GM12878 (cell line): Measurements from ENCODE around the gene NLRC3.

Source experiments
- ETV6 ChIP-seq, 2 experiments: fragments of 450-650 bp in 1 of 2; IDR thresholded peaks in 1 of 2; conservative IDR thresholded peaks in 1 of 2; 2 replicates each; pipeline ENCODE4 v1.6.1; 2014; ENCODE audit warnings: antibody characterized with exemption in 1 of 2, borderline replicate concordance in 1 of 2, low read depth in 1 of 2, mild to moderate bottlenecking in 1 of 2, moderate library complexity in 1 of 2
- EZH2 ChIP-seq: IDR thresholded peaks from 2 replicates; pipeline ENCODE4 v1.6.1; 2012; ENCODE audit warnings: low read depth, mild to moderate bottlenecking, control low read depth, inconsistent platforms, low read length, borderline replicate concordance; ENCODE audit not compliant: control insufficient read depth
- MEF2B ChIP-seq: fragments of 450-650 bp; IDR thresholded peaks from 2 replicates; pipeline ENCODE4 v1.6.1; 2018; ENCODE audit warnings: mild to moderate bottlenecking, moderate library complexity; ENCODE audit not compliant: partially characterized antibody, poor library complexity, severe bottlenecking
- POU2F2 ChIP-seq: IDR thresholded peaks from 3 replicates; pipeline ENCODE4 v1.6.1; 2011; ENCODE audit warnings: low read depth, mild to moderate bottlenecking, low read length, borderline replicate concordance
- RCOR1 ChIP-seq: conservative IDR thresholded peaks from 2 replicates; pipeline ENCODE4 v1.6.1; 2012; ENCODE audit warnings: low read depth, low read length, improper control_type of control experiment
- RELA ChIP-seq: fragments of 450-650 bp; IDR thresholded peaks from 2 replicates; pipeline ENCODE4 v1.8.0; 2014; ENCODE audit warnings: borderline replicate concordance; ENCODE audit not compliant: partially characterized antibody
- TAF1 ChIP-seq: IDR thresholded peaks from 2 replicates; pipeline ENCODE4 v1.6.1; 2011; ENCODE audit warnings: mild to moderate bottlenecking, low read depth, low read length, borderline replicate concordance
- TBL1XR1 ChIP-seq: IDR thresholded peaks from 2 replicates; pipeline ENCODE4 v1.6.1; 2012; ENCODE audit warnings: low read depth, low read length, improper control_type of control experiment
- YY1 ChIP-seq: IDR thresholded peaks from 2 replicates; pipeline ENCODE4 v1.6.1; 2011; ENCODE audit warnings: low read depth, mild to moderate bottlenecking, low read length

DNA sequence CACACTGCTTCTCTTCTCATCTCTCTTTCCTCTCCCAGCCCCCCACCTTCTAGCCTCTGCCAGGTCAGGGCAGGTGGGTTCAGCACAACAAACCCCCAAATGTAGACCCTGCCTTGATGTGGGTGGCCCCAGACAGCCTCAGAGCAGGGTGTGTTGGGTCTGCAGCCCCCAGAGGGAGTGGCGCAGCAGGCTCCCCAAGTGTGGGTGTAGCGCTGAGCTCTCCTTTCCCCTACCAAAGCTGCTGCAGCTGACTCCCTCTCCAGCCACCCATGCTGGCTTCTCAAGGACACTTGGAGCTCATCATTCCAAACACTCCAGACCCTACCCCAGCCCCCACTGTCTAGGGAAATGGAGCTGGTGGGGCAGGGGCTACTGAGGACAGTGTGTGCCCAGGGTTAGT lies 27.3 kb downstream of the NLRC3 start:
- TF ChIP-seq EZH2 (no peak), RELA (no peak), POU2F2 (no peak), TBL1XR1 (no peak), YY1 (no peak), RCOR1 (no peak), TAF1 (no peak), MEF2B (no peak), ETV6 (conservative IDR thresholded peaks at IDR 0.05 in 1 of 2, IDR thresholded peaks at IDR 0.05 in 1 of 2; ENCODE audit: borderline replicate concordance in 1 of 2, low read depth in 1 of 2) (no peak)
